ENCODE data around the gene XYLT1. TPM values are rescaled to one million over a fixed set of nuclear protein-coding genes. Genes with fewer than 3 reads are reported as not detected.

The XYLT1 gene
- total and polyA plus RNA-seq, 3 experiments from 2014 or later, result 1.4 to 9.1 (median 6.8) TPM

- Histone ChIP-seq H3K9me3 (ENCODE audit: low read length) (no peaks in the 10 kb centered on the region), H3K4me1 (ENCODE audit: insufficient read depth, low read length) (no peaks in the 10 kb centered on the region), H3K4me3 (ENCODE audit: low read length) (no peak overlapping the region), H3K36me3 (ENCODE audit: insufficient read depth, low read length) (peaks cover 11% of the 10 kb centered on the region), H3K27me3 (ENCODE audit: insufficient read depth, low read length, poor library complexity, severe bottlenecking) (no peaks in the 10 kb centered on the region), H3K27ac (ENCODE audit: low read depth, low read length) (no peak overlapping the region)
- ChIA-PET CTCF (no interaction called here), POLR2A (no interaction called here)
- DNase-seq, result no peak
- H3K4me1 Mint-ChIP-seq, result peaks cover 28 to 47% (median 33%) of the 10 kb centered on the region in 3 donors
- peaks cover 40 to 84% (median 53%) of the 10 kb centered on the region in 3 donors for H3K36me3 Mint-ChIP-seq
- no peak overlapping the region for H3K27ac Mint-ChIP-seq
- no peaks in the 10 kb centered on the region for H3K9me3 Mint-ChIP-seq
- H3K27me3 Mint-ChIP-seq, result no peaks in the 10 kb centered on the region
- no peak overlapping the region for H3K4me3 Mint-ChIP-seq
Observed at GRCh38 chr16:17131351-17131750, 339.4 kb downstream of the XYLT1 start.

DNA sequence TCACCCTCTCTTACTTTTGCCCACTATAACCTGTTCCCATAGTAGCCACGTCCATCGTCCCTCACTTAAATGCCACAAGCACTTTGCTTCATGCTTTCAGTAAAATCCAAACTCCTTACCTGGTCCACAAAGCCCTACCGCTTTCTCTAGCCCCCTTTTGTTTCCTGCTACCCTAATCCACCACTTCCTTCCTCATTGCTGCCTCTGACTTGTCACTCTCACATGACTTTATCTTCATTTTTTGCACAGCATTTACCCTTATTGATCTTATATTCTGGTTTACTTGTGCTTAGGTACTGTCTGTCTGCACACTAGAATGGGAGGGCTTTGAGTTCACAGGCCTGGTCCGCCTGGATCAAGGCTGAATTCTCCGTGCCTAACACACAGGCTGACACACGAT lies 340.0 kb downstream of the XYLT1 start:
- Histone ChIP-seq H3K27me3 (ENCODE audit: insufficient read depth, low read length, poor library complexity, severe bottlenecking) (no peaks in the 10 kb centered on the region), H3K36me3 (ENCODE audit: insufficient read depth, low read length) (peaks cover 5% of the 10 kb centered on the region), H3K4me3 (ENCODE audit: low read length) (no peak overlapping the region), H3K9me3 (ENCODE audit: low read length) (no peaks in the 10 kb centered on the region), H3K4me1 (ENCODE audit: insufficient read depth, low read length) (no peaks in the 10 kb centered on the region), H3K27ac (ENCODE audit: low read depth, low read length) (no peak overlapping the region)
- POLR2A ChIA-PET, result no interaction called here
- DNase-seq, result peak in 1 of 5 donors; percentile 14
- Mint-ChIP-seq H3K27me3 (no peaks in the 10 kb centered on the region), H3K9me3 (no peaks in the 10 kb centered on the region), H3K4me1 (peaks cover 25 to 42% (median 33%) of the 10 kb centered on the region in 3 donors), H3K36me3 (peaks cover 41 to 84% (median 53%) of the 10 kb centered on the region in 3 donors), H3K4me3 (peak overlapping the region in 1 of 7 donors; percentile 0), H3K27ac (peak overlapping the region in 2 of 8 donors; percentile 0 to 56)
- CTCF ChIA-PET, result no interaction called here

DNA sequence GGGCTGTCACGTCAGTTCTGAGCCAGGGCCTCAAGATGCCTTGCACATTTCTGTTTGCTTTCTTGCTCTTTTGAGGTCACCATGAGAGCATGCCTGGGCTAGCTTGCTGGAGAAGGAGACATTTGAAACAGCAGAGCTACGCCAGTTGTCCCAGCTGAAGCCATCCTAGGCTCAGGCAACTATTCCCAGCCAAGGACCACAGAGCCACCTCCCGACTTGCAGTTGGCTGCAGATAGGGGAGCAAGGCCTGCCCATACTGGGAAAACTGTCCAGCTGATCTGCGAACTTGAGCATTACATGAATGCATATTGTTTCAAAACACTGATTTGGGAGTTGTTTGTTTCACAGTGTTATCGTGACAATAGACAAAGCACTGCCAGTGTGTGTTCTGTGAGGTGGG lies 340.8 kb downstream of the XYLT1 start:
- H3K9me3 Mint-ChIP-seq, result peaks cover 0 to 3% (median 0%) of the 10 kb centered on the region in 5 donors
- H3K4me1 Mint-ChIP-seq, result peaks cover 23 to 35% (median 26%) of the 10 kb centered on the region in 3 donors
- Histone ChIP-seq H3K36me3 (ENCODE audit: insufficient read depth, low read length) (no peaks in the 10 kb centered on the region), H3K4me1 (ENCODE audit: insufficient read depth, low read length) (no peaks in the 10 kb centered on the region), H3K27ac (ENCODE audit: low read depth, low read length) (no peak overlapping the region), H3K9me3 (ENCODE audit: low read length) (no peaks in the 10 kb centered on the region), H3K27me3 (ENCODE audit: insufficient read depth, low read length, poor library complexity, severe bottlenecking) (no peaks in the 10 kb centered on the region), H3K4me3 (ENCODE audit: low read length) (no peak overlapping the region)
- no peaks in the 10 kb centered on the region for H3K27me3 Mint-ChIP-seq
- peaks cover 48 to 86% (median 56%) of the 10 kb centered on the region in 3 donors for H3K36me3 Mint-ChIP-seq
- ChIA-PET CTCF (no interaction called here), POLR2A (no interaction called here)
- DNase-seq, result no peak
- peak overlapping the region in 1 of 8 donors; percentile 5 for H3K27ac Mint-ChIP-seq
- H3K4me3 Mint-ChIP-seq, result peak overlapping the region in 1 of 7 donors; percentile 1

DNA sequence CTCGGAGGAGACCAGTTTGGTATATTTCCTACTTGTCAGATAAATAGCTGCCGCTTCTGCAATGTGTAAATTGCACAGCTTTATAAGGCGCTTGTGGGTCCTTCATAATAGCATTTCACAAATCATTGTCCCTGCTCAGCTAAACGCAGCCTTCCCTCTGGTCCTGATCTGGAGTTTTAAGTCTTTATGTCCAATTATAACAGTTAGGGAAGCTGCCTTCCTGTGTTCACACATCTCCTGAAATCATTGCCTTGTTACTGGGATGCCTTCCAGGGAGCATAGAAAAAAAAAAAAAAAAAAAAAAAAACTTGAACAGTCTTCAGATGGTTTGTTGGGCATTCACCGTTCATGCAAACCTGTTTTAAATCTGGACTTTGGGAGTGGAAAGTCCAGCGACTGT lies 342.0 kb downstream of the XYLT1 start:
- ChIA-PET CTCF (no interaction called here), POLR2A (interaction anchor here (1.0 kb wide), 1 partner anchor 115 kb away, joined by 3 read pairs; no protein-coding TSS in a partner anchor)
- Mint-ChIP-seq H3K27me3 (no peaks in the 10 kb centered on the region), H3K4me1 (peaks cover 16 to 25% (median 19%) of the 10 kb centered on the region in 3 donors), H3K27ac (no peak overlapping the region), H3K36me3 (peaks cover 55 to 85% (median 56%) of the 10 kb centered on the region in 3 donors), H3K9me3 (peaks cover 0 to 5% (median 2%) of the 10 kb centered on the region in 5 donors), H3K4me3 (no peak overlapping the region)
- Histone ChIP-seq H3K36me3 (ENCODE audit: insufficient read depth, low read length) (no peaks in the 10 kb centered on the region), H3K4me3 (ENCODE audit: low read length) (no peak overlapping the region), H3K9me3 (ENCODE audit: low read length) (no peaks in the 10 kb centered on the region), H3K4me1 (ENCODE audit: insufficient read depth, low read length) (no peaks in the 10 kb centered on the region), H3K27me3 (ENCODE audit: insufficient read depth, low read length, poor library complexity, severe bottlenecking) (no peaks in the 10 kb centered on the region), H3K27ac (ENCODE audit: low read depth, low read length) (no peak overlapping the region)
- no peak for DNase-seq

GRCh38 chr16:17126156-17126555 lies 344.6 kb downstream of the XYLT1 start:
- no peaks in the 10 kb centered on the region for H3K4me1 ChIP-seq (ENCODE audit: insufficient read depth, low read length)
- Mint-ChIP-seq H3K9me3 (peaks cover 0 to 5% (median 2%) of the 10 kb centered on the region in 5 donors), H3K27me3 (no peaks in the 10 kb centered on the region), H3K36me3 (peaks cover 41 to 72% (median 50%) of the 10 kb centered on the region in 3 donors), H3K27ac (no peak overlapping the region), H3K4me3 (no peak overlapping the region), H3K4me1 (peaks cover 11 to 12% (median 12%) of the 10 kb centered on the region in 3 donors)
- no peaks in the 10 kb centered on the region for H3K27me3 ChIP-seq (ENCODE audit: insufficient read depth, low read length, poor library complexity, severe bottlenecking)
- no peaks in the 10 kb centered on the region for H3K9me3 ChIP-seq (ENCODE audit: low read length)
- H3K4me3 ChIP-seq (ENCODE audit: low read length), result no peak overlapping the region
- no peaks in the 10 kb centered on the region for H3K36me3 ChIP-seq (ENCODE audit: insufficient read depth, low read length)
- CTCF ChIA-PET, result no interaction called here
- H3K27ac ChIP-seq (ENCODE audit: low read depth, low read length), result no peak overlapping the region
- no peak for DNase-seq
- POLR2A ChIA-PET, result no interaction called here

DNA sequence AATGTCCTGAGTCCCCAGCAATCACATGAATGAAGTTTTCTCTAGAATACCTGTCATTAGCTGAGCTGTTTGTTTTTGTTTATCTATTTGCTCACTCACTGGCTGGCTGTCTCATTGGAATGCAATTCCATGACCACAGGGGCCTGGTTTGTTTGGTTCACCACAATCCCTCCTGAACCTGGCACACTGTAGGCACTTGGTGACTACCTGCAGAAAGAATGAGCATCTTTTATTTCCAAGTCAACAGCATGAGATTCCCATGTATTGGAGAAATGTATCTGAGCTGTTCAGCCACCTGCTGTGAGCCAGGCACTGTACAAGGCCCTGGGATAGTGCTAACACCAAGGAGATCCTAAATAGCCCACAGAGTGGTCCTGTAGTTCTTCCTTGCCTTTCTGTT lies 345.1 kb downstream of the XYLT1 start:
- no peaks in the 10 kb centered on the region for H3K9me3 ChIP-seq (ENCODE audit: low read length)
- no peak for DNase-seq
- Mint-ChIP-seq H3K9me3 (peaks cover 0 to 5% (median 2%) of the 10 kb centered on the region in 5 donors), H3K4me1 (peaks cover 6 to 8% (median 7%) of the 10 kb centered on the region in 3 donors), H3K27me3 (no peaks in the 10 kb centered on the region), H3K36me3 (peaks cover 41 to 70% (median 50%) of the 10 kb centered on the region in 3 donors), H3K27ac (no peak overlapping the region), H3K4me3 (no peak overlapping the region)
- no peak overlapping the region for H3K27ac ChIP-seq (ENCODE audit: low read depth, low read length)
- no peaks in the 10 kb centered on the region for H3K4me1 ChIP-seq (ENCODE audit: insufficient read depth, low read length)
- no peak overlapping the region for H3K4me3 ChIP-seq (ENCODE audit: low read length)
- ChIA-PET CTCF (interaction anchor here (0.6 to 1.2 kb wide), 2 partner anchors 24 to 1053 kb away, joined by 3 to 4 read pairs; no protein-coding TSS in a partner anchor), POLR2A (no interaction called here)
- no peaks in the 10 kb centered on the region for H3K36me3 ChIP-seq (ENCODE audit: insufficient read depth, low read length)
- no peaks in the 10 kb centered on the region for H3K27me3 ChIP-seq (ENCODE audit: insufficient read depth, low read length, poor library complexity, severe bottlenecking)

GRCh38 chr16:17117906-17118577 lies 352.7 kb downstream of the XYLT1 start:
- no peaks in the 10 kb centered on the region for H3K4me1 ChIP-seq (ENCODE audit: insufficient read depth, low read length)
- H3K27ac Mint-ChIP-seq, result no peak overlapping the region
- no peak overlapping the region for H3K4me3 Mint-ChIP-seq
- ChIA-PET CTCF (interaction anchor here (1.1 kb wide), 1 partner anchor 9 kb away, joined by 4 read pairs; no protein-coding TSS in a partner anchor), POLR2A (no interaction called here)
- H3K27ac ChIP-seq (ENCODE audit: low read depth, low read length), result no peak overlapping the region
- no peaks in the 10 kb centered on the region for H3K27me3 Mint-ChIP-seq
- H3K9me3 ChIP-seq (ENCODE audit: low read length), result no peaks in the 10 kb centered on the region
- H3K9me3 Mint-ChIP-seq, result no peaks in the 10 kb centered on the region
- no peak overlapping the region for H3K4me3 ChIP-seq (ENCODE audit: low read length)
- H3K36me3 ChIP-seq (ENCODE audit: insufficient read depth, low read length), result no peaks in the 10 kb centered on the region
- H3K4me1 Mint-ChIP-seq, result no peaks in the 10 kb centered on the region
- H3K36me3 Mint-ChIP-seq, result peaks cover 9 to 54% (median 9%) of the 10 kb centered on the region in 3 donors
- no peaks in the 10 kb centered on the region for H3K27me3 ChIP-seq (ENCODE audit: insufficient read depth, low read length, poor library complexity, severe bottlenecking)
- no peak for DNase-seq

GRCh38 chr16:17116595-17117322 lies 354.0 kb downstream of the XYLT1 start:
- Mint-ChIP-seq H3K4me3 (no peak overlapping the region), H3K4me1 (peaks cover 0 to 3% (median 0%) of the 10 kb centered on the region in 3 donors)
- no peaks in the 10 kb centered on the region for H3K9me3 ChIP-seq (ENCODE audit: low read length)

More at GRCh38 chr16:17116595-17117322, 354.0 kb downstream of the XYLT1 start:
- no peaks in the 10 kb centered on the region for H3K27me3 ChIP-seq (ENCODE audit: insufficient read depth, low read length, poor library complexity, severe bottlenecking)
- H3K27me3 Mint-ChIP-seq, result no peaks in the 10 kb centered on the region
- H3K4me3 ChIP-seq (ENCODE audit: low read length), result no peak overlapping the region
- H3K9me3 Mint-ChIP-seq, result no peaks in the 10 kb centered on the region
- H3K4me1 ChIP-seq (ENCODE audit: insufficient read depth, low read length), result no peaks in the 10 kb centered on the region
- ChIA-PET POLR2A (interaction anchor here (0.6 kb wide), 1 partner anchor 108 kb away, joined by 3 read pairs; no protein-coding TSS in a partner anchor), CTCF (no interaction called here)
- no peaks in the 10 kb centered on the region for H3K36me3 ChIP-seq (ENCODE audit: insufficient read depth, low read length)
- peaks cover 9 to 51% (median 9%) of the 10 kb centered on the region in 3 donors for H3K36me3 Mint-ChIP-seq
- H3K27ac ChIP-seq (ENCODE audit: low read depth, low read length), result no peak overlapping the region
- H3K27ac Mint-ChIP-seq, result peak overlapping the region in 2 of 8 donors; percentile 14 to 79
- DNase-seq, result no peak

Data from CD8-positive, alpha-beta memory T cell (primary cell).